LNCaP clone FGC (cell line): ENCODE results near the gene ARL14.

Experiments used
- DNase-seq: peaks from one replicate; pipeline ENCODE4 v3.0.0-alpha.2; 2011; ENCODE audit warnings: low read depth
- H3K4me3 ChIP-seq: 2 replicates; pipeline ENCODE4 v1.5.1; 2011; ENCODE audit warnings: mild to moderate bottlenecking, low read depth, low read length, control low read depth
- CTCF ChIP-seq: IDR thresholded peaks from 2 replicates; pipeline ENCODE4 v1.5.1; 2012; ENCODE audit warnings: mild to moderate bottlenecking; ENCODE audit not compliant: control insufficient read depth, insufficient read depth; ENCODE audit errors: extremely low read depth

Gene ARL14

DNA sequence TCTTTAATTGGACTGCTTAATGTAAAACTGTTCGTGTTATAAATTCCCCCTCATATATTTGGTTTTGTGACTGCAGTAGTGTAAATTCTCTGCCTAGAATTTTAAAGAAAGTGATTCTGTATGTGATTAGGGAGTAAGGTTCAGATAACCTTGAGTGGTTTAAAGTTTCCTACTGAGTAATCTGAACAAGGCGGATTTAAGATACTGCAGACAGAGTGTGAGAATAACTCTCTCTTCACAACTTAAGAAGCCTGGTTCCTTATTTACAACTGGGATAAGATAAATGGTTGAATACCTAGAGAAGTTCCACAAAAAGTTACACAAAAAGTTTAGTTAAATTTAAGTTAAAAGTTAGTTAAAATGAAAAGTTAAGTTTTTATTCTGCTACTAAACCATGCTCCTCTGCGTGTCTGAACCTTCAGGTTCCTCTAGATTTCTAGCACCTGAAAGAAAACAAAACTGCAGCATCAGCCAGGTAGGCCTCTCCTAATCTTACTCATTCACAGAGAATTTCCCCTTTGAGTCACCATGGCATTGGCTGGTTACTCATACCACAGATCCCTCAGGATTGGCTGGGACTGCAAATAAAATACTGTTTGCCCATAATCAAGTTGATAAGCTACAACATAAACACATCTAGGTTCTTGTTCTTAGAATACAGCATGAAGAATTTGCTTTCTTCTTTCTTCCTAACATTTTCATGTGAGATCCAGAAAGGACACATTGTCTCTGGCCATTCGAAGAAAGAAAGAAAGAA, at the start of gene ARL14:
ARL14 (plus strand) TSS at position 614 of the 757 bp plus-strand sequence. CDS start 187 bp downstream, outside the sequence.
- no peak for DNase-seq
- H3K4me3 ChIP-seq = no peak within 1 kb of the TSS
- TF ChIP-seq CTCF = no peak

- no peak for TF ChIP-seq CTCF
- H3K4me3 ChIP-seq = no peak overlapping the region
- DNase-seq = no peak
Observed at GRCh38 chr3:160629491-160629890, 47.5 kb upstream of the ARL14 start.

GRCh38 chr3:160633361-160634083, 43.4 kb upstream of the ARL14 start:
- no peak for TF ChIP-seq CTCF
- no peak overlapping the region for H3K4me3 ChIP-seq

GRCh38 chr3:160635213-160635612, 41.7 kb upstream of the ARL14 start:
- no peak for DNase-seq
- no peak for TF ChIP-seq CTCF
- no peak overlapping the region for H3K4me3 ChIP-seq

More at GRCh38 chr3:160633361-160634083, 43.4 kb upstream of the ARL14 start:
- DNase-seq = no peak

DNA sequence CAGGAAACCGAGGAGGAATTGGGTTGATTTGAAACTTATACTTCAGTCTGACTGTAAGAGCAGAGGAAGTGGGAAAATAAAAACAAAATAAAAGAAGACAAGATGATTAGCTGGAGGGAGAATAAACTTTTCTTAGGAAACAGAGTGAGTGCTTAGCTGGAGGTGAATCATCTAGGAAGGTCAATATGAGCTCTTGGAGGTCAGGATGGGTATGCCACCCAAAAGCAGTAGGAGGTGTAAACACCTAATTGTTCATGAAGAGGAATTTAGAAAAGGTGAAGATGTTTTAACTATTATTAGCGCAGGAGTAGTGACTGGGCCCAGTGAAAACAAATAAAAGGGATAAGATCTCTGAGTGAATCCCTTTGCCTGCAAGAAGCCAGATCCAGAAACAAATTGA, 39.9 kb upstream of the ARL14 start:
- no peak overlapping the region for H3K4me3 ChIP-seq
- DNase-seq = no peak
- TF ChIP-seq CTCF = no peak

DNA sequence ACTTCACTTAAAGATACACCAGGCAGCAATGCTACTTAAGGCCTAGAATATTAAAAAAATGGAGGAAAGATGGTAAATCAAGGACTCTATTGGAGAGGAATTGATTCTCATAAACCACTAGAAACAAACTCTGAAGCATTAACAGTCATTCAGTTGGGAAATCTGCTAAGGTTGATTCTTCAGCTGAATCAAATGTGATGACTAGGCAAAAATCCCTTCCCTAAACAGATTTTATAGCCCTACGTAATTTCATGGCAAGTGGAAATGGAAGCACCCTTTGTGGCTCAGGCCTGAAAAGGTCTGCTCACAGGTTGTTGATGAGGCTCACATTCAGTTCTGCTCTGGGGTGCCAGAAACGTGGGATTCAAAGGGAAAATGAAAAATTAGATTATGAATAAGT, 38.8 kb upstream of the ARL14 start:
- no peak for DNase-seq
- TF ChIP-seq CTCF = no peak

More for the DNA sequence above, 38.8 kb upstream of the ARL14 start:
- H3K4me3 ChIP-seq = no peak overlapping the region
